ENCODE measurements around the gene PJA1.

GRCh38 chrX:69192603-69193002, 27.4 kb upstream of the PJA1 start:
- TF ChIP-seq JUN (IDR thresholded peaks at IDR 0.05; ENCODE audit: borderline replicate concordance, insufficient read depth, insufficient read length, low read depth): no peak
- no peak for TF ChIP-seq CTCF (IDR thresholded peaks at IDR 0.05; ENCODE audit: extremely low read depth in 1 of 2, insufficient read depth in 1 of 2, low read depth in 1 of 2, low read length in 2 of 2)
- TF ChIP-seq EZH2 (IDR thresholded peaks at IDR 0.05; ENCODE audit: borderline replicate concordance, low read depth, low read length, severe bottlenecking): no peak
- TF ChIP-seq POLR2AphosphoS5 (IDR thresholded peaks at IDR 0.05; ENCODE audit: insufficient read depth, low read depth, low read length): no peak
- no peak for TF ChIP-seq POLR2A (IDR thresholded peaks at IDR 0.05; ENCODE audit: low read depth, low read length)
- TF ChIP-seq GATA2 (IDR thresholded peaks at IDR 0.05; ENCODE audit: insufficient read depth, insufficient read length, low read depth, low read length): no peak
- TF ChIP-seq MAX (IDR thresholded peaks at IDR 0.05; ENCODE audit: insufficient read depth, insufficient read length): no peak
- no peak for TF ChIP-seq FOS (IDR thresholded peaks at IDR 0.05; ENCODE audit: borderline replicate concordance, insufficient read depth, low read length)
